GM23338 (cell line): Measurements from ENCODE around the gene COL18A1.

ENCODE experiments used
- CREB1 ChIP-seq: fragments of 250-450 bp; sonication (Bioruptor Pico); IDR thresholded peaks from 2 replicates; pipeline ENCODE4 v1.5.0; 2020; ENCODE audit warnings: low read depth, mild to moderate bottlenecking, moderate library complexity
- CTCF ChIP-seq, 2 experiments: fragments of 200-600 bp in 1 of 2; sonication (generic) in 1 of 2; conservative IDR thresholded peaks; 2 replicates each; pipeline versions ENCODE4 v1.5.1 to v1.6.1; 2016 to 2017; ENCODE audit warnings: antibody characterized with exemption in 2 of 2, low read depth in 2 of 2, mild to moderate bottlenecking in 2 of 2, moderate library complexity in 1 of 2
- EZH2 ChIP-seq: fragments of 200-600 bp; sonication (generic); IDR thresholded peaks from one replicate; pipeline ENCODE4 v1.8.0; 2017; ENCODE audit warnings: antibody characterized with exemption, mild to moderate bottlenecking, low read depth; ENCODE audit not compliant: unreplicated experiment
- EZH2phosphoT487 ChIP-seq: fragments of 200-600 bp; sonication (generic); IDR thresholded peaks from one replicate; pipeline ENCODE4 v1.8.1; 2018; ENCODE audit warnings: antibody characterized with exemption; ENCODE audit not compliant: unreplicated experiment
- JUNB ChIP-seq: IDR thresholded peaks from one replicate; pipeline ENCODE4 v1.6.1; 2016; ENCODE audit warnings: antibody characterized with exemption; ENCODE audit not compliant: unreplicated experiment
- NANOG ChIP-seq: IDR thresholded peaks from 2 replicates; pipeline ENCODE4 v1.6.1; 2016; ENCODE audit warnings: antibody characterized with exemption, borderline replicate concordance
- POLR2AphosphoS5 ChIP-seq: IDR thresholded peaks from 2 replicates; pipeline ENCODE4 v1.6.1; 2016; ENCODE audit warnings: antibody characterized with exemption, low read depth
- REST ChIP-seq: IDR thresholded peaks from one replicate; pipeline ENCODE4 v1.6.1; 2018; ENCODE audit warnings: antibody characterized with exemption; ENCODE audit not compliant: unreplicated experiment
- STAT1 ChIP-seq: IDR thresholded peaks from one replicate; pipeline ENCODE4 v1.6.1; 2016; ENCODE audit warnings: antibody characterized with exemption; ENCODE audit not compliant: unreplicated experiment
- ZNF114 ChIP-seq: fragments of 250-450 bp; sonication (Bioruptor Pico); IDR thresholded peaks from 2 replicates; pipeline ENCODE4 v1.5.0; 2020; ENCODE audit warnings: mild to moderate bottlenecking, moderate library complexity
- ZNF331 ChIP-seq: fragments of 250-450 bp; sonication (Bioruptor Pico); IDR thresholded peaks from 2 replicates; pipeline ENCODE4 v1.5.0; 2020; ENCODE audit warnings: low read depth, mild to moderate bottlenecking, moderate library complexity

GRCh38 chr21:45494135-45494850 is 89.3 kb downstream of the COL18A1 start:
- TF ChIP-seq CTCF (conservative IDR thresholded peaks at IDR 0.05; ENCODE audit: low read depth in 2 of 2) (no peak), POLR2AphosphoS5 (no peak), EZH2 (no peak), EZH2phosphoT487 (no peak), REST (no peak), ZNF331 (CRISPR knock-in tag) (no peak), ZNF114 (no peak), JUNB (no peak), CREB1 (no peak), STAT1 (no peak), NANOG (no peak)
